Mesendoderm (in vitro differentiated cells): ENCODE results near the gene ELOVL7. TPM values are rescaled to one million over a fixed set of nuclear protein-coding genes. Genes with fewer than 3 reads are reported as not detected.

Source experiments
- DNase-seq: peaks from one replicate; pipeline ENCODE4 v3.0.0; 2013
- H2AK5ac ChIP-seq: 2 replicates; pipeline ENCODE4 v1.6.1; 2013; ENCODE audit warnings: low read length, inconsistent platforms
- H2BK120ac ChIP-seq: 2 replicates; pipeline ENCODE4 v1.6.1; 2013; ENCODE audit warnings: low read depth, mild to moderate bottlenecking, low read length, moderate library complexity, mixed read lengths
- H2BK15ac ChIP-seq: replicated peaks from 2 replicates; pipeline ENCODE4 v1.6.1; 2013; ENCODE audit warnings: low read depth, mild to moderate bottlenecking, moderate library complexity
- H2BK5ac ChIP-seq: 2 replicates; pipeline ENCODE4 v1.6.1; 2013; ENCODE audit warnings: low read length, inconsistent platforms
- H3K18ac ChIP-seq: 2 replicates; pipeline ENCODE4 v1.6.1; 2013; ENCODE audit warnings: mild to moderate bottlenecking, low read length, mixed read lengths
- H3K23ac ChIP-seq: one replicate; pipeline ENCODE4 v1.6.1; 2013; ENCODE audit warnings: low read length
- H3K27ac ChIP-seq: 2 replicates; pipeline ENCODE4 v1.5.1; 2013; ENCODE audit warnings: low read depth, mild to moderate bottlenecking, inconsistent platforms, low read length, moderate library complexity
- H3K27me3 ChIP-seq: 2 replicates; pipeline ENCODE4 v1.6.1; 2013; ENCODE audit warnings: low read length, control low read depth, mild to moderate bottlenecking, inconsistent platforms; ENCODE audit not compliant: insufficient read depth, poor library complexity
- H3K36me3 ChIP-seq: 2 replicates; pipeline ENCODE4 v1.6.1; 2013; ENCODE audit warnings: low read length, inconsistent platforms; ENCODE audit not compliant: control insufficient read depth, insufficient read depth
- H3K4ac ChIP-seq: one replicate; pipeline ENCODE4 v1.6.1; 2013; ENCODE audit warnings: low read depth, mild to moderate bottlenecking, low read length, moderate library complexity
- H3K4me1 ChIP-seq: 2 replicates; pipeline ENCODE4 v1.6.1; 2013; ENCODE audit warnings: low read depth, low read length, inconsistent platforms; ENCODE audit not compliant: control insufficient read depth
- H3K4me2 ChIP-seq: 2 replicates; pipeline ENCODE4 v1.6.1; 2013; ENCODE audit warnings: low read length
- H3K4me3 ChIP-seq: 2 replicates; pipeline ENCODE4 v1.5.1; 2013; ENCODE audit warnings: mild to moderate bottlenecking, low read length
- H3K56ac ChIP-seq: one replicate; pipeline ENCODE4 v1.6.1; 2013; ENCODE audit warnings: low read length
- H3K79me1 ChIP-seq: 2 replicates; pipeline ENCODE4 v1.6.1; 2013; ENCODE audit warnings: low read length, inconsistent platforms
- H3K79me2 ChIP-seq: 2 replicates; pipeline ENCODE4 v1.6.1; 2013; ENCODE audit warnings: mild to moderate bottlenecking, low read length; ENCODE audit not compliant: control insufficient read depth, insufficient read depth
- H3K9ac ChIP-seq: 2 replicates; pipeline ENCODE4 v1.6.1; 2013; ENCODE audit warnings: low read length, inconsistent platforms
- H4K5ac ChIP-seq: one replicate; pipeline ENCODE4 v1.6.1; 2013; ENCODE audit warnings: low read length
- H4K8ac ChIP-seq: one replicate; pipeline ENCODE4 v1.6.1; 2013; ENCODE audit warnings: low read depth, mild to moderate bottlenecking, control low read depth, low read length, moderate library complexity
- WGBS: extraction: QIAGEN DNeasy Blood & Tissue Kit; methylation state at CpG from one replicate; pipeline ENCODE4 v1.1.7; 2013; ENCODE audit warnings: low lambda C conversion rate, missing lambda C conversion rate; ENCODE audit not compliant: insufficient coverage; ENCODE audit errors: extremely low coverage; 5-methylcytosine and 5-hydroxymethylcytosine counted together
- polyA plus RNA-seq, 2 experiments: library from polyadenylated mRNA; stranded (reverse); fragments of 200-250 nt; gene quantifications; one replicate each; pipeline ENCODE4 v1.2.3, GENCODE V29; 2013

ELOVL7 gene
- 2.2 TPM for polyA plus RNA-seq (2013, experiment 1 of 2)
- polyA plus RNA-seq (2013, experiment 2 of 2), result 2.0 TPM

- Histone ChIP-seq H3K4me1 (no peaks in the 10 kb centered on the region), H3K23ac (peak within 1 kb of the TSS; percentile 29), H3K56ac (peak within 1 kb of the TSS; percentile 80), H3K27ac (no peak within 1 kb of the TSS), H2BK120ac (no peak within 1 kb of the TSS), H3K36me3 (no peaks in the 10 kb centered on the region), H3K4me3 (peak within 1 kb of the TSS; percentile 66), H3K4ac (no peak within 1 kb of the TSS), H3K79me1 (no peaks in the 10 kb centered on the region), H4K8ac (no peak within 1 kb of the TSS), H2BK15ac (no peak within 1 kb of the TSS), H2BK5ac (no peak within 1 kb of the TSS), H3K9ac (peak within 1 kb of the TSS; percentile 70), H3K18ac (peak within 1 kb of the TSS; percentile 24), H3K4me2 (peak within 1 kb of the TSS; percentile 90), H2AK5ac (no peak within 1 kb of the TSS), H4K5ac (no peak within 1 kb of the TSS), H3K27me3 (peaks cover 4% of the 10 kb centered on the region), H3K79me2 (no peaks in the 10 kb centered on the region)
- DNase-seq, result peak; percentile 89
- WGBS, result no CpG with 5 or more reads among the region's 87 CpGs
Observed at GRCh38 chr5:60843936-60844905, at the start of gene ELOVL7. Gene ELOVL7, minus strand, starts transcription at chr5:60844269. Its CDS starts 56,872 bp downstream, at chr5:60787397.

- Histone ChIP-seq H3K27ac (no peak overlapping the region), H3K4me3 (no peak overlapping the region), H3K4me1 (no peaks in the 10 kb centered on the region), H3K9ac (no peak overlapping the region), H3K18ac (no peak overlapping the region), H2BK5ac (no peak overlapping the region), H3K4ac (no peak overlapping the region), H2BK15ac (no peak overlapping the region), H3K79me2 (no peaks in the 10 kb centered on the region), H3K23ac (no peak overlapping the region), H3K79me1 (no peaks in the 10 kb centered on the region), H3K27me3 (no peaks in the 10 kb centered on the region), H2BK120ac (no peak overlapping the region), H4K8ac (no peak overlapping the region), H3K36me3 (peaks cover 3% of the 10 kb centered on the region), H3K56ac (no peak overlapping the region), H3K4me2 (no peak overlapping the region), H2AK5ac (no peak overlapping the region), H4K5ac (no peak overlapping the region)
- no CpG with 5 or more reads among the region's 13 CpGs for WGBS
- DNase-seq, result no peak
Observed at GRCh38 chr5:60893521-60893920, 49.5 kb upstream of the ELOVL7 start.

- no peaks in the 10 kb centered on the region for H3K4me1 ChIP-seq
- H3K27ac ChIP-seq, result no peak overlapping the region
- H2BK15ac ChIP-seq, result no peak overlapping the region
- no peak overlapping the region for H3K4me3 ChIP-seq
- no peak overlapping the region for H3K23ac ChIP-seq
- WGBS, result no CpG with 5 or more reads among the region's 2 CpGs
- H3K56ac ChIP-seq, result no peak overlapping the region
- no peak overlapping the region for H2AK5ac ChIP-seq
- H3K27me3 ChIP-seq, result no peaks in the 10 kb centered on the region
- H2BK120ac ChIP-seq, result no peak overlapping the region
- H3K79me2 ChIP-seq, result no peaks in the 10 kb centered on the region
- no peak overlapping the region for H4K8ac ChIP-seq
- no peaks in the 10 kb centered on the region for H3K79me1 ChIP-seq
- H3K18ac ChIP-seq, result no peak overlapping the region
- no peak overlapping the region for H3K4ac ChIP-seq
- H4K5ac ChIP-seq, result no peak overlapping the region
- H2BK5ac ChIP-seq, result no peak overlapping the region
- H3K9ac ChIP-seq, result no peak overlapping the region
- peak; percentile 9 for DNase-seq
- no peak overlapping the region for H3K4me2 ChIP-seq
- H3K36me3 ChIP-seq, result peaks cover 3% of the 10 kb centered on the region
Observed at GRCh38 chr5:60891667-60892066, 47.6 kb upstream of the ELOVL7 start.

- H3K27ac ChIP-seq, result no peak overlapping the region
- no peaks in the 10 kb centered on the region for H3K27me3 ChIP-seq
- peaks cover 3% of the 10 kb centered on the region for H3K36me3 ChIP-seq
- H2BK120ac ChIP-seq, result no peak overlapping the region
- H2BK5ac ChIP-seq, result no peak overlapping the region
- H3K4me1 ChIP-seq, result no peaks in the 10 kb centered on the region
- DNase-seq, result no peak
- H3K79me2 ChIP-seq, result no peaks in the 10 kb centered on the region
- H3K79me1 ChIP-seq, result no peaks in the 10 kb centered on the region
- no peak overlapping the region for H3K4ac ChIP-seq
- no peak overlapping the region for H2AK5ac ChIP-seq
- no peak overlapping the region for H3K9ac ChIP-seq
- H4K8ac ChIP-seq, result no peak overlapping the region
- no peak overlapping the region for H4K5ac ChIP-seq
- no peak overlapping the region for H3K4me2 ChIP-seq
- H3K23ac ChIP-seq, result no peak overlapping the region
- no peak overlapping the region for H3K4me3 ChIP-seq
- no peak overlapping the region for H2BK15ac ChIP-seq
- no peak overlapping the region for H3K56ac ChIP-seq
- H3K18ac ChIP-seq, result no peak overlapping the region
- no CpG with 5 or more reads among the region's 2 CpGs for WGBS
Observed at GRCh38 chr5:60888359-60889061, 44.4 kb upstream of the ELOVL7 start.

GRCh38 chr5:60887746-60888145, 43.7 kb upstream of the ELOVL7 start:
- Histone ChIP-seq H4K5ac (no peak overlapping the region), H3K36me3 (peaks cover 2% of the 10 kb centered on the region), H3K56ac (no peak overlapping the region), H4K8ac (no peak overlapping the region), H3K27me3 (no peaks in the 10 kb centered on the region), H3K4me2 (no peak overlapping the region), H3K4ac (no peak overlapping the region), H3K4me1 (no peaks in the 10 kb centered on the region), H3K9ac (no peak overlapping the region), H3K18ac (no peak overlapping the region), H2BK15ac (no peak overlapping the region), H2AK5ac (no peak overlapping the region), H3K79me2 (no peaks in the 10 kb centered on the region), H3K23ac (no peak overlapping the region), H2BK5ac (no peak overlapping the region), H2BK120ac (no peak overlapping the region), H3K4me3 (no peak overlapping the region), H3K27ac (no peak overlapping the region), H3K79me1 (no peaks in the 10 kb centered on the region)
- no peak for DNase-seq
- no CpG with 5 or more reads among the region's 2 CpGs for WGBS
